Measurements from ENCODE around the gene FBXW7.
"Not testable (repeated sequence)": the region's sequence is repeated elsewhere in the genome, so short reads cannot be mapped to it uniquely, and the experiment has no call there.

The FBXW7 gene, protein sequence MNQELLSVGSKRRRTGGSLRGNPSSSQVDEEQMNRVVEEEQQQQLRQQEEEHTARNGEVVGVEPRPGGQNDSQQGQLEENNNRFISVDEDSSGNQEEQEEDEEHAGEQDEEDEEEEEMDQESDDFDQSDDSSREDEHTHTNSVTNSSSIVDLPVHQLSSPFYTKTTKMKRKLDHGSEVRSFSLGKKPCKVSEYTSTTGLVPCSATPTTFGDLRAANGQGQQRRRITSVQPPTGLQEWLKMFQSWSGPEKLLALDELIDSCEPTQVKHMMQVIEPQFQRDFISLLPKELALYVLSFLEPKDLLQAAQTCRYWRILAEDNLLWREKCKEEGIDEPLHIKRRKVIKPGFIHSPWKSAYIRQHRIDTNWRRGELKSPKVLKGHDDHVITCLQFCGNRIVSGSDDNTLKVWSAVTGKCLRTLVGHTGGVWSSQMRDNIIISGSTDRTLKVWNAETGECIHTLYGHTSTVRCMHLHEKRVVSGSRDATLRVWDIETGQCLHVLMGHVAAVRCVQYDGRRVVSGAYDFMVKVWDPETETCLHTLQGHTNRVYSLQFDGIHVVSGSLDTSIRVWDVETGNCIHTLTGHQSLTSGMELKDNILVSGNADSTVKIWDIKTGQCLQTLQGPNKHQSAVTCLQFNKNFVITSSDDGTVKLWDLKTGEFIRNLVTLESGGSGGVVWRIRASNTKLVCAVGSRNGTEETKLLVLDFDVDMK

DNA sequence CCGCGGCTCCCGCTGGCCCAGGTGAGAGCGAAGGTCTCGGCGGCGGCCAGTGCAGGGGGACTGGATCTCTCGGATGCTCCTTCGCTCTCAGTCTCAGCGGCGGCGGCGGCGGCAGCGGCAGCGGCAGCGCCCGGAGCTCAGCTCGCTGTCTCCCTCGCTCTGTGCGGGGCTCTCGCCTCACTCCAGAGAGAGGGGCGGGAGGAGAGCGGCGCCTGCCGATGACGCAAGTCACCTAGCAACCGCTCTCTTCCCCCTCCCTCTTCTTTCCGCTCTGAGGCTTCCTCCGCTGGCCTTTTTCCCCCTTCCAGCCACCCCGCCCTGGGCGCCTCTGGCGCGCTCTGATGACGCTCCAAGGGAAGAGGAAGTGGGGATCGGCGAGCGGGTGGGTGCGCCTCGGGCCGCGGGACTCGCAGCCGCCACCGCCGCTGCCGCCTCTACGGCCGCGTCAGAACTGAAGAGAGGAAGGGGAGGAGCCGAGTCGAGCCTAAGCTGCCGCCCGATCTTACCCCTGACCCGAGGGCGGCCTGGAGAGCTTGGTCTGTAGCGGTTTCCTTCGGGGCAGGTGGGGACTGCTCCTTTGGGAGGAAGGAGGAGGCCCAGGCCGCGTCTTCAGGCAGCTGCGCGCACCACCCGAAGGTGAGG, at the start of gene FBXW7:
Gene FBXW7, minus strand, starts transcription at position 190 of the 642 bp plus-strand sequence. CDS start 124,289 bp downstream, outside the sequence.
- DNase-seq, result peak; percentile 98

DNA sequence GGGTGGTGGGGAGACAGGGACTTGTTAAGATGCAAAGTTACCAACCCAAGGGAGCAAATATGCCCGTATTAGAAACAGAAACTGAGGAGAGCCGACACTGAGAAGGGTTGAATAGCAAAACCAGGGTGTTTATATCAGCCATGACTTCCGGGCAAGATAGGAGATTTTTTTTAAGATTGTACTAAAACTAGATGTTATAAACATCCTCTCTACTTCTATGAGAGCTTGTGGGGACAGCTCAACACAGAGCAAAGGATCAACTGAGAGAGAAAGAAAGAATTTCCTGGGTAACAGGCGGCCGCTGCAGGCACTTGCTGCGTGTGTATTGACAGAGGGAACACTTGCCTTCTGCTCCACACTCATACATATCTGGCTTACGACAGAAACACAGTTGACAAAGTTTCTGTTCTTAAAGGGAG, 49.1 kb upstream of the FBXW7 start:
- DNase-seq, result no peak

DNA sequence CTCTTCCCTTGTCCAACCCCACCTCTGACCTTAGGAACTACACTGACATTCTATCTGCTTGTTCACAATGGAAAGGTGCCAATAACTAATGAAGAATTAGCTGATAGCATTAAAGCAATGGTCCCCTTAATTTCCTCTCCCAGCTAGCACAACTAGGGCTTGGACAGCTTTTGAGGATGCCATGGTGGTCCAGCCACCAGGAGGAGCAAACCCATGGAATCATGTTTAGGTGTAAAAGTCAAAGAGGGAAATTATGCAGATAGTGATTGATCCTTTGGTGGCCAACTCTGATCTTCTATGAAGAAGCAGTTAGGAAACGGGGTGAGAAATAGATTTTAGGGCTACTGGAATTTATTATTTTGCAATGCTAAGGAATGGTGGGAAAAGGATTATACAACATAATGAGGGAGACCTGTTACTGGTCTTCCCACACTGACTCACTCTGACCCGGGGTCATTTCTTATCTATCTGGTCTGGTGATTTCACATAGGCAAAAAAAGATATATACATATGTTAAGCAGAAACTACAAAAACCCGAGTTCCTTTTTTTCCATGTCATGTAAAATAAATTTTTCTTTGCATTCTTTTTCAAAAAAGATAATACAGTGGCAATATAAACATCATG, 45.8 kb upstream of the FBXW7 start:
- no peak for DNase-seq

DNA sequence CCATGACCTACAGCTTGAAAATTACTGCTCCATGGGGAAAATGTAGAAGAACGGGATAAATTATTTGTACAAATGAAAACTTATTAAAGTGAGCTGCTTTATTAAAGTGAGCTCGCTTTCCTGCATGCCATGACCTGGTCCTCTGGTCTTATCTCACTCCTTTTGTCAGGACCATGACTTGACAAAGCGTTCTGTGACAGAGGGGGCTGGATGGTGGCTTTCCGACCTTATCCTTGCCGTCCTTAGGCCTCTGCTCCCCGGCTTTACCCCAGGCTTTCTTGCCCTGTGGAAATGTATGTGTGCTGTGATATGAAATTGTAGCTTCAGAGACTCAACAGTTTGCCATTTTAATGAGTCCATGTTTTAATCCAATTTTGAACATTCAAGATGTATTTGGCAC, 44.0 kb upstream of the FBXW7 start:
- DNase-seq, result no peak

DNA sequence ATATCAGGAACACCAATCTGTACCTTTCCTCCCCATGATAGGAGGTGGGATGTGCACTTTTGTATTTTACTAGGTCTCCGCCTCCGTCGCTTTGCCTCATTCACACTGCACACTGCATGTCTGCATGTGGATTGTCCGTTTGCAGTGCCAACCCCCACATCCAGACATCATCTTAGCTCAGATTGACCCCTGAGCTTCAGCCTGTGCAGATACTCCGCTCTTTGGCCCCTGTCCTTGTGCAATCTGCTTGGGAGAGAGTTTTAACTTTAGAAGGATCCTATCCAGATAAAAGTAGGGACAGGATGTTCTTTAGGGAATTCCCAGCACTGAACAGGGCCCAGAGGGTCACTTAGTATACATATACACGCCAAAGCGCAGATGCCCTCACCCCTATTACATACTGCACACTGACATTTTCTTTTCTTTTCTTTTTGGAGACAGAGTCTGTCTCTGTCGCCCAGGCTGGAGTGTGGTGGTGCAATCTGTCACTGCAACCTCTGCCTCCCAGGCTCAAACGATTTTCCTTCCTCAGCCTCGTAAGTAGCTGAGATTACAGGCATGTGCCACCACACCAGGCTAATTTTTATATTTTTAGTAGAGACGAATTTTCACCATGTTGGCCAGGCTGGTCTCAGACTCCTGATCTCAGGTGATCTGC, 43.3 kb upstream of the FBXW7 start:
- no peak for DNase-seq

DNA sequence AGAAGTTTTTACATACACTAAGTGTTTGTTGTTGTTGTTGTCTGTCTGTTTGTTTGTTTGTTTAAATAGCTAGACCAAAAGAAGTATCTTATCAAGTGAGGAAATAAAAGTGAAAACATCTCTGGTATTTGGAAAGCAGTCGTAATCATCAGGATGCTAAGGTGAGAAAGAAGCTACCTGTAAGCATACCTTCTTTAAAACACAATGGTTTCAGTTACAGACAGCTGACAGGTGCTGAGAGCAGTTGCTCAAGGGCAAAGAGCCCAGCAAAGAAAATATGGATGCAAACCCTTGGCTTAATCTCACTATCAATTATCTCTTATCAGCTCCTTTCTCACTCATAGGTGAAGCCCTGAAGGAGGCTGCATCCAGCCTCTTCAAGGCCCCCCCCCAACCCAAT, 42.8 kb upstream of the FBXW7 start:
- DNase-seq, result no peak

DNA sequence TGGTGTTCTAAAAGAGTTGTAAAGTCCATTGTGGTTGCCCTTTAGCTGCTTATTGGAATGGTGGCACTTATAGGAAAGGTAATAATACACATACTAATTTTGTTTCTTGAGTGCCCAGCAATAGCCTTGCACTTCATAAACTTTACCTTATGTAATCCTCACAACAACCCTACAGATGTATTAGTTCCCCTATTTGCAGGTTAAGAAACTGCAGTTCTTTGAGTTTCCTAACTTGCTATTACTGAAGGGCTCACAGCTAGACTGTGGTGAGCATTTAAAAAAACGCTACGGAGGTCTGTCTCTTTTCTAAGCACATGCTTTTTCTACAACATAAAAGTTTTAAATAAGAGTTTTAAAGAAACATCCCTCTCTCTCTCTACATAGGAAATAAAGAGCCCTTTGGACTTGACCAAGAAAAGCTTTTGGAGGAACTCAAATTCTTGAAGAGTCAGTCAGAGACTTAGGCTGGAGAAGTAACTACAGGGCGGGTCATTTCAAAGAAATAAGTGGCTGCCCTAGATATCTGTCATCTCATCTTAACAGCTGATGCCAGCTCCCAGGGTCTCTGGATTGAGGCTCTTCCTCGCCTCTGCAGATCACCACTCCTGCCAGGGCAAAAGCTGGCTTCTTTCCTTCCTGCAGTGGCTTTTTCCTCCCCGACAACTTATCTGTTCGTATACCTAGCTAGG, 42.0 kb upstream of the FBXW7 start:
- DNase-seq, result no peak

DNA sequence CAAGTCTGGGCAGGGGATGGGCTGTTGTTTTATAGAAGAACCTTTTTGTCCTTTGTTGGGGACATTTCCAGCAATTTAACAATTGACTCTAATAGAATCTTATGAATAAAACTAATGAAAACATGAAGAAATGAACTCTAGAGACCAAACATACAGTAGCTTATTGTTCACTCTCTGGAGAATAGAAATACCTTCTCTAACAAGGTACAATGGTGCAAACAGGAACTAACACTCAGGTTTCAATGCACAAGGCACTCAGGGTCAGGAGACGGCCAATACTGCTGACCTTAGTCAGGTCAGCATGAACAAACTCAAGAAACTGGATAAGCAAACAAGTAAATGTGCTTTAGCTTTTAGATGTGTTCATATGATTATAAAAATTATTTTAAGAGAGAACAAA, 39.6 kb upstream of the FBXW7 start:
- DNase-seq, result no peak

DNA sequence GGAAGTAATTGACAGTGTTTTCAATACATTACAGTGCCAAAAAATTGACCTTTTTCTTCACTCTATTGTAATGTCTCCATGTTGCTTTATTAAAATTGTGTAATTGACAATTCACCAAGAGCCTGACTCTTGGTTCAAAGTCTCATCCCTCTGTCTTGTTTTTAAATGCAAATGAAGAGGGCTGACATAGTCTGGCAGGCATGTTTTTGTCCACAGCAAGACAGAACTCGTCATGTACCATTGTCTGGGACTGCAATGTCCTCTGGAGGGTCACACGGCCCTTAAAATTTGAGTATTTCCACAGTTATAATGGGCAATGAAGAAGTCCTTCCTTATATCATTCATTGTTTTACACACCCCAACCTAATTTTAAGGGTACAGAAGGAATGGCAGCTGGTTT, 38.0 kb upstream of the FBXW7 start:
- DNase-seq, result no peak

DNA sequence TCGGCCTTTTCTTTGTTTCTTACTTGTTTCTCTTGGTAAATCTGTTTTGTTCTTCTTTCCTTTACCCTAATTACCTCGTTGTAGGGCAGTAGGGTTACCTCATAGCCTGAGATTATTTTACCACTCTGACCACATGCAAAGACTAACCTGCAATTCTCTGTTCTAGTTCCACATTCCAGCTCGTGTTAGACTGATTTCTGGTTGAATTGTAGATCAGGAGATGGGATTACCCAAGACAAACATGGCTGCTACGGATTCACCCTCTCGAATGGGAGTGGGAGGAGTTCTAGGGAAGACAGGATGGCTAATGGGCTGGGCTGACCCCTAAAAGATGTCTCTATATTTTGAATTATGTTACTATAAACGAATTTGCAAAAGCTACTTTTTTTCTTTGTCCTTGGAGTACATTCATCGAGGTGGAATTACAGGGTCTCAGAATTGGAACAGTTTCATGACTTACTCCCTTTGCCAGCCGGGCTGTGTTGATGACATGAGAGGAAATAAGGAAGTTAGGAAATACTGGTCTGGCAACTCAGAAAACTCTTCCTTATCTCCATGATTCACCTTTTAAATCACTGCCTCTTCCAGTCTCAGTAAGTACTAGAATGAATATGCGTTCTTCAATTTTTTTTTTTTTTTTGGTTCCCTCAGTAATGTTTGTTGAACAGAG, 36.7 kb upstream of the FBXW7 start:
- DNase-seq, result no peak

DNA sequence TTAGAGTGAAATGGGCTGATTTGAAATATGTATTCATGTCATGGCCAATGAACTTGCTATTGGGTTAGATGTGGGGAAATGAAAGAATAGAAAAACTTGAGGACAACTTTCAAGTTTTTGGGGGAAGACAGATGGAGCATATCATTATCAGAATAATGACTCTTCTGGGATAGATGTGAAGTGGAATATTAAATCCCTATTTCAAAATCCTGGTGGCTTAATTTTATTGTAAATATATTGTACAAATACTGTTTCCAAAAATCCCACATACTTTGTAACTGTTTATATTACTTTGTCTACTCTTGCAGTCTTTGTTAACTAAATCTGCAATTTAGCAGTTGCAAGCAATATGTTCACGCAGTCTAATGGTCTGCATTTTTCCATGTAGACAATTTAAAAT, 35.9 kb upstream of the FBXW7 start:
- DNase-seq, result no peak

DNA sequence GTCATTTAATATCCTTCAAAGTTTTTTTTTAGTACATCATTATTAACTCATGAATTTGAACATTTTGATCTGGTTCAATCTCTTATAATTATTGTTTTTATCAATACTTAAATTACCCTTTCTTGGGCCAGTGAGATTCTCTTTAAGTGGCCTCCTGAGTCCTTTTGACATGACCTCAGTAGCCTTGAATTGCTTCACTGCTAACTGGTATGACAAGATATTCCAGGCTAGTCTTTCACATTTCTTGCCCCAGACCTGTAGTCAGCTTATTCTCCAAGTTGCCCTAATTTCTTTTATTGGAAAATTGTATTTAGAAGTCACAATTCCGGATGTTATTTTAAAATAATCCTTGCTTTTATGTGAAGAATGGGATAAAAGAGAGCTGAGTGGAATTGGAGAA, 35.4 kb upstream of the FBXW7 start:
- no peak for DNase-seq

DNA sequence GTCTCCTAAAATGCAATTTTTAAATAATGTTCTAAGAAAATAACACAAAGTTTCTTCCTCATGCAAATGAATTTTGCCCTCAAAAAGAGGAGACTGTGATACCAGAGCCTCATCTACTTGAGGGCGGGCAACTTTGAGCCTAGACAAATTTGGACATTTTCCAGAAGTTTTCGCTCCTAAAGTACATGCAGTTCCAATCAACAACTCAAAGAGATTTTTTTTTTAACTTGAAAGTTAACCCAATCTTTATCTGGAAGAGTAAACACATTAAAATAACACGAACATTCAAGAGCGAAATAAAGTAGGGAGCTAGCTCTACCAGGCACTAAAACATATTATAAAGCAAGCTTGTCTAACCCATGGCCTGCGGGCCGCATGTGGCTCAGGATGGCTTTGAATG, 29.4 kb upstream of the FBXW7 start:
- no peak for DNase-seq

DNA sequence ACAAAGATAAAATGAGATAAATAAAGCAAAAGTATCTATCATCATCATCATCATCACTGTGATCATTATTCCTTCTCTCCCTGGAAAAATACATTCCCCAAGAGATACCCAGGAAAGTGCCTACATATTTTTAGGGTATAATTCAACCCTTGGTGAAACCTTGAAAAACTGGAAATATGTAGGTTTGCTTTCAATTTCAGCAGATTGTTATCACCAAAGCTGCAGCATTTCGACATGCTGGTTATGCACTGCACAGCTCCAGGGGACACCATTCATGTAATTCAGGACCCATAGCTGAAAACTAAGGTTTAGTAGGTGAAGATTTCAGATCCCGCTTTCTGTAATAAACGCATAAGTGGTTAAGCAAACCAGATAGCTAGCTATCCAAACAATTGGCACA, 28.4 kb upstream of the FBXW7 start:
- no peak for DNase-seq

DNA sequence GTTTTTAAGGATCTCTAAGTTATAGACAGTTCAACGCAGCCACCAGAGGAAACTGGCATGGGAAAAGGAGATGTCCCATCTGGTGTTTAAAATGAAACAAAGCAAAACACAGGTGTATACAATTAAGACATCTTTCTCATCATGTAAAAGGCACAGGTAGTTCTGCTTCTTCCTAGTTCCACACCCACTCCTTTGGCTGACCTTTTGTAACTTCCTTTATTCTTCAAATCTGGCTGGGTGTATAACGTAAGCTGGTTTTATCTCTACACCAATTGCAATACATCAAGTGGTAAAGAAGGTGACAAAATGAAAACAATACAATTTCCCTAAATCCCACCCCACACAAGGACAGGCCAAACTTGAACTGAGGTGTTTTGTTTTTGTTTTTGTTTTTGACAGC, 27.3 kb upstream of the FBXW7 start:
- no peak for DNase-seq

DNA sequence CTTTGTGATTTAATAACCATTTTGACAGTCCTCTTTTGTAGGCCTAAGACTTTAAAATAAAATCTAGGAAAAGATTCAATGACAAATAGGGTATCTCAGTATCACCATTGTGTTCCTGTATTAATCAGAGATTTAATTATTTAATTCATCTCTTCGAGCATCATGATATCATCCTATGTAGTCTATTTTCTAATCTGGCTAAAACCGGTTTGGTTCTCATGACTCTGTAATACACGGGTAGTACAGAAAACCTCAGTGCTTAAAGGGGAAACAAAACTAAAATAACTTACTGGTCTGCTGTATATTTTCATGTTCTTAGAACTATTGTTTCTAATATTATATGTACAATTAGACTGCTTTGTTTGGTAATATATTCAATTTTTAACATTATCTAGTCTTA, 23.7 kb upstream of the FBXW7 start:
- DNase-seq, result no peak

DNA sequence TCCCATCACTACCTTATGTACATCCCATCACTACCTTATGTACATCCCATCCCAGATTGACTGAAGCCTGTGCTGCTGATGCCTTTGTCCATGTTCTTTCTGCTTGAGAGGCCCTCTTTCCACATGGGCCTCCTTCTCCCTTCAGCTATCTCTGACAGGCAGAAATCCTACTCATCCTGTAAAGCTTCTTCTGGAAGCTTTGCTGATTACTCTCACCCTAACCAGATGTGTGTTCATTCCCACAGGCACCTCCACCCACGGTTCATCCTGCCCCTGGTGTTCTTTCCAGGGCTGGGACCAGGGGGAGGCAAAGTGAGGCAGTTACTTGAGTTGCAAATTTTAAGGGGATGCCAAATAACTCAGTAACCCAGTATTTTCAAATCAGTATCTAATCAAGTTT, 22.5 kb upstream of the FBXW7 start:
- no peak for DNase-seq

DNA sequence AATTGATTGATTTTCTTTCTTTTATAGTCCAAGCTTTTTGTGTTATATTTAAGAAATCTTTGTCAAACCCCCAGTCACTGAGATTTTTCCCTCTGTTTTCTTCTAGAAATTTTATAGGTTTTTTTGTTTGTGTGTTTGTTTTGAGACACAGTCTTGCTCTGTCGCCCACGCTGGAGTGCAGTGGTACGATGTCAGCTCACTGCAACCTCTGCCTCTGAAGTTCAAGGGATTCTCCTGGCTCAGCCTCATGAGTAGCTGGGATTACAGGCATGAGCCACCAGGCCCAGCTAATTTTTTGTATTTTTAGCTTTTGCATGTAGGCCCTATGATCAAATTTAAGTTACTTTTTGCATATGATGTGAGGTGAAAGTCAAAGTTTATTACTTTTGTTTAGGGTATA, 20.9 kb upstream of the FBXW7 start:
- DNase-seq, result no peak

DNA sequence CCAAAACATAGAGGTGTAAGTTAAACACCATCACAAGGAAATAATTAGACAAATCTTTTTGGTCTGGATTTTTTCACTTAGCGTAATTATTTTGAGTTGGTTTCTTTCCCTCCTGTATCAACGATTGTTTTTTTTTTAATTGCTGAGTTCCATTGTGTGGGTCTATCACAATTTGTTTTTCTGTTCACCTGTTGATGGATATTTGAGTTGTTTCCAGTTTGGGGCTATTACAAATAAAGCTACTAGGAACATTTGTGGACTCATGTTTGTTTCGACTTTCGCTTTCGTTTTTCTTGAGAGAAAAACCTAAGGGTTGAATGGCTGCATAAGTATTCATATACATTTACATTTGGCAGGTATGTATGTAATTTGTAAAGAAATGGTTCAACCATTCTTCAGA, 20.4 kb upstream of the FBXW7 start:
- no peak for DNase-seq

DNA sequence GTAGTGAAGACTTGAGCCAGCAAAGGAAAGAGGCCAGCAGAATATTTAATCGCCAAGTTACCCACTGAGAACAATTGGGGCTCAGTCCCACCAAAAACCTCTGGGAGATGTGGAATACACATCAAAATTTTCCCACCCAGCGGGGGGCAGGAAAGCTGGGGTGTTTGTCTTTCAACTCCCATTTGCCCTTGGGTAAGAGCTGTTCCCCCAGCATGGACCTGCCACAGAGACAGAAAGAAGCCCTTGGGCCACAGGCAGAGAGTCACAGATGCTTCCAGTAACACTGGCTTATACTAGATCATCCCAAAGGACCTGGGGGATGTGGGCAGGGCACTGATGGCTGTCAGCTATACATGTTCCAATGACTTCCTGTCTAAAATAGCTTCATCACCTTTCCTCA, 18.9 kb upstream of the FBXW7 start:
- DNase-seq, result no peak

DNA sequence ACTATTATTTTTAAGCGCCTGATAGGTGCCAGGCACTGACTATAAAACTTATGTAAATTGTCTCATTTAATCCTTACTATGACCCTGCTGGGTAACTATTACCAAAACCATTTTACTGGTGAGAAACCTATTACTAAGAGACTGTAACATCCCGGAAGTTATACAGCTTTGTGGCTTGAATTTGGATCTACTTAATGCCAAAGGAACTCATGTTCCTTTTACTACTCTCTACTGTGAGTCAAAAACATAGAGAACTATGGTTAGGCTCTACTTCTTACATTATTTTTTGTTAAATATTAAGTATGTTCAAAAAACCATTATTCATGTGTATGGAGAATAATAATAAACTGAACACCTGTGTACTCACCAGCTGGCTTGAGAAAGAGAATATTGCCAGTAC, 14.8 kb upstream of the FBXW7 start:
- not testable (repeated sequence) for DNase-seq

DNA sequence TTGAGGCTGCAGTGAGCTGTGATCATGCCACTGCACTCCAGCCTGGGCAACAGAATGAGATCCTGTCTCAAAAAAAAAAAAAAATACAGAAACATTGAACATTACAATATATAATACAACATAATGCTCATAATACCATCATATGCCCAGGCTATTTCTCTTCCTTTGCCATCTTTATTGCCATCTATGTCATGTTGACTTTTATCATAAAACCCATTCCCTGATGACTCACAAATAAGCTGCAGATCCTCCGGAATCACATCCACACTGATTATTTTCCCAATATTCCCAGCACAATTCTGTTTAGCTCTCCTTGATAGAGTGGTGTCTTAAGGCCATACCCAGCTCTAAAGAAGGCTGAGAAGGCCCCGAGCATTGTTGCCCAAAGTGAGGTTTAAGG, 9.2 kb upstream of the FBXW7 start:
- no peak for DNase-seq

All from NCI-H1436 (cell line).